ENCODE data around the gene MECP2.

Gene MECP2

GRCh38 chrX:154012336-154012991 lies 85.1 kb downstream of the MECP2 start:
- TF ChIP-seq, protein P1, sequence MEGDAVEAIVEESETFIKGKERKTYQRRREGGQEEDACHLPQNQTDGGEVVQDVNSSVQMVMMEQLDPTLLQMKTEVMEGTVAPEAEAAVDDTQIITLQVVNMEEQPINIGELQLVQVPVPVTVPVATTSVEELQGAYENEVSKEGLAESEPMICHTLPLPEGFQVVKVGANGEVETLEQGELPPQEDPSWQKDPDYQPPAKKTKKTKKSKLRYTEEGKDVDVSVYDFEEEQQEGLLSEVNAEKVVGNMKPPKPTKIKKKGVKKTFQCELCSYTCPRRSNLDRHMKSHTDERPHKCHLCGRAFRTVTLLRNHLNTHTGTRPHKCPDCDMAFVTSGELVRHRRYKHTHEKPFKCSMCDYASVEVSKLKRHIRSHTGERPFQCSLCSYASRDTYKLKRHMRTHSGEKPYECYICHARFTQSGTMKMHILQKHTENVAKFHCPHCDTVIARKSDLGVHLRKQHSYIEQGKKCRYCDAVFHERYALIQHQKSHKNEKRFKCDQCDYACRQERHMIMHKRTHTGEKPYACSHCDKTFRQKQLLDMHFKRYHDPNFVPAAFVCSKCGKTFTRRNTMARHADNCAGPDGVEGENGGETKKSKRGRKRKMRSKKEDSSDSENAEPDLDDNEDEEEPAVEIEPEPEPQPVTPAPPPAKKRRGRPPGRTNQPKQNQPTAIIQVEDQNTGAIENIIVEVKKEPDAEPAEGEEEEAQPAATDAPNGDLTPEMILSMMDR (IDR thresholded peaks at IDR 0.05): no peak

- TF ChIP-seq, protein P1 (IDR thresholded peaks at IDR 0.05): no peak
Observed at GRCh38 chrX:154011376-154012335, 85.9 kb downstream of the MECP2 start.

DNA sequence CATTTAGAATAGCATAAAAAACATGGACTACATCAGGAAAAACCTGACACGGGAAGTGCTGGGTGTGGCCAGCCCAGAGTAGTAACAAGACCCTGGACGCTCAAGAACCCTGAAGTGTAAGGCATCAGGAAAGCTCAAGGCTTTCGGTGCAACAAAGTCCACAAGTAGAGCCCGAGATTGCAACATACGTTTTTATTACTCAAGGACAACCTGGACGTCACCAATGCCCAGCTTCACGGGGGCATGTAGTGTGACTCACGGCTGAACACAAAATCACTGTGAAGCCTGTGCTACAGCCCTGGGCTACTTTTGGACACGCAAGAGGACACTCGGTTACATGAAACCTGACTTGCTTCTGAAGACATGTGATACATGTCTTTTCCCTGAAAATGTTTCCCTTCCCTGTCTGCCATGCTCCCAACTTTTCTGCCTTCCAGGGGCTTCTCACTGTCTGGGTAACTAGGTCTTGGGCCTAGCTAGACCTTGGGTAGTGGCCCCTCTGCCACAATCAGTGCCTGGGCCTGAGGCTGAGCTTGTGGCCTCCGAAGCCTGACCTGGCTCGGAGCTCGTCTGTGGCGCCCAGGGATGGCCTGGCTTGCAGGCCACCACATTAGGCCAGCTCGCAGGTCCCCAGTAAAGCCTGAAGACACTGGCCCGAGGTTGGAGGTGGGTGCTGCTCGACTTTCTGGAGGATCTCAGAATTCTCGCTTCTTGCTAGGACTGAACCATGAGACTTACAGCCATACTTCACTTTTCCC lies 87.0 kb downstream of the MECP2 start:
- TF ChIP-seq, protein P1 (IDR thresholded peaks at IDR 0.05): no peak

DNA sequence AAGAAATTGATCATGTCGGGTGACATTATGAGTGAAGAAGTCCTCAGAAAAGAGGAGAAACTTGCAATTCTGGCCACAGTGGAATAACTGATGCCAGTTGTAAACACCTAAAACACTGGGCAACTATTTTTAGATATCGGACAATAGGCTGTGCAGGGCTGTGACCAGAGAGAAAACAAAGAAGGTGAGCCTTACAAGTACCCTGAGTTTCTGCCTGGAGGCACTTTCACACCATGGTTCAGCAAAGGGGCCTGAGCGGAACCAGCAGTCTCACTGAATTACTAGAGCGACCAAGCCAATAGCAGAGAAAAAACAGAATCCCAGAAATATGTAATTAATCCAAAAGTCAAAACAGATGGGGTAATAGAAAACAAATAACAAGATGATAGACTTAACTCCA lies 89.0 kb downstream of the MECP2 start:
- TF ChIP-seq, protein P1 (IDR thresholded peaks at IDR 0.05): no peak

DNA sequence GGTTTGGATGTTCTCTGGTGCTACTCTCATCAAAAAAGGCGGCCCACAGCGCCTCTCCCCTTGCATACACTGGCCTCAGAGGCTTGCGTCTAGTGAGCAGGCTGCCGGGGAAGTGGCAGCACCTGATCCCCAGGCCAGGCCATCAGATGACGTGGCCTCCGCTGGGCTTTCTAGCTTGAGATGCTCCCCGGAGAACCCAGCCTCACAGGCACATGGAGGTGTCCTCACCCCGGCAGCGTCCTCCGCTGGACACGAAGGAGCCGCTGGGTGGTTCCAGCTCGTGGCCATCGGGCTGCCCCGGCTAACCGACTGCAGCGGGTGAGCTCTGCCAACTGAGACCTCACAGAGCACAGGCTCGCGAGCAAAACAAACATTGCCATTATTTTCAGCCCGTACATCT lies 90.6 kb downstream of the MECP2 start:
- TF ChIP-seq, protein P1 (IDR thresholded peaks at IDR 0.05): no peak

GRCh38 chrX:154004315-154004714 lies 93.2 kb downstream of the MECP2 start:
- TF ChIP-seq, protein P1 (IDR thresholded peaks at IDR 0.05): no peak

DNA sequence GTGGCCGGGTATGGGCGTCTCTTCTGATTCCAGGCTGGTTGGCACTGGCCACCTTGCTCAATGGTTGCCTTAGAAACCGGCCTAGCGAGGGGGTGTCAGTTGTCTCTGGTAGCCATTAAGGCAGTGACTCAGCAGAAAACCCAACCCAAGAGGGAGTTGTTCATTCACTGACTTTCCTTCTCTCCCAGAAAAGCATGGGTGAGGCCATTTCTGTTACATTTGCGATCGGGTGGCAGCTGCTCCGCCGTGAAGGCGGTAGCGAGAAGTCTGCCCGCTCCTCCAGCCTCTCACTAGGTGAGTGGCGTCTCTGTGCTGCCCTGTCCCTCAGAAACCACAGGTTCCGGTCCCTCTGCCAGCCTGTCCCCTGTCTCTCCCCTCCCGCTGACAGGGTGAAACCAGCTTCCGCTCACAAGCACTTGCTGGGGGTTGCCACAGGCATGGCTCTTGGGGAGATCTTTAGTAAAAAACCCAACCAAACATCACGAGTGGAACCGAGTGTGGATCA lies 95.2 kb downstream of the MECP2 start:
- TF ChIP-seq, protein P1 (IDR thresholded peaks at IDR 0.05): no peak
